NCI-H526 treated with DMSO at 0.1 percent for 48 hours (cell line): Measurements from ENCODE around the gene LRRC32.
"Not testable (repeated sequence)": the region's sequence is repeated elsewhere in the genome, so short reads cannot be mapped to it uniquely, and the experiment has no call there.

Experiments used
- DNase-seq: peaks from one replicate; lab custom pipeline; 2025; lab: John Stamatoyannopoulos, UW

The LRRC32 gene

DNA sequence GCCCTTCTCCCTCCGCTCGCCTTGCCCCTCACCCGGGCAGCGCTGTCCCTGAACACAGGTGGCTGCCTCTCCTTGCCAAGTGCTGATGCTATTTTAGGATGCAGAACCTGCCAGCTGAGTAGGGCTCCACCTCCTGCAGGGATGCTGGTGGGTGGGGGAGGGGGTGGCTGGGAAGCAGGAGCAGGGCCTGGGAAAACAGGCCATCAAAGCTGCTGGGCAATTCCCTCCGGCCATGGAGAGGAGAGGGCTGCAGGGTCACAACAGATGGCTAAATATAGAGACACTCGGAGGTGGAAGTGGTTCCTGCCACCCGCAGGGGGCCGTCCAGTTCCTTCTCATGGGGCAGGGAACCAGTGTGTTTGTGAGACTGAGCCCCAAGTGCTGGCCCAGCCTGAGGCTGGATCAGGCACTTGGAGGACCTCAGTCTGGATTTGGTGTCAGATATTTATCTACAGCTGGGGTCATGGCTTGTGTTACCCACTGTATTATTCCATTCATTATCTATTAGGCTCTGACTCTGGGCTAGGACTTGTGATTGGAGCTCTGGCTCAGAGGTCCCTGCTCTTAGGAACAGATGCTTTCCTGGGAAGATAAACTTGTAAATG lies 59.6 kb downstream of the LRRC32 start:
- DNase-seq: no peak

DNA sequence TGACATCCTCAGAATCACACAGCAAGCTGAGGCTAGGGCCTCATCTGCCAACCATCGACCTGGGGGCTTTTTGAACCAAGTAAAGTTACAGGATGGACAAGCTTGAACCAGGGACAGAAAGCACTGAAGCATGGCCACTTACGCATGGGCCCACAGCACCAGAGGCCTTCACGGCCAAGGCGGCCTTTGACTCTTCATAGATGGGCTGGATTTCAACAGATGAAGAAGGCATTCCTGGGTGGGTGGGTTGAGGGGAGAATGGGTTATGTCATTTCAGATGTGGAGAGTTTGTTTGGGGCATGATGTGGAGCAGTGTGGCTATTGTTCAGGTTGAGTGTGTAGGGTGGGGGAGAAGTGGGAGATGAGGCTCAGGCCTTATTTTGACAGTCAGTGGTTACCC lies 60.2 kb downstream of the LRRC32 start:
- DNase-seq: no peak

DNA sequence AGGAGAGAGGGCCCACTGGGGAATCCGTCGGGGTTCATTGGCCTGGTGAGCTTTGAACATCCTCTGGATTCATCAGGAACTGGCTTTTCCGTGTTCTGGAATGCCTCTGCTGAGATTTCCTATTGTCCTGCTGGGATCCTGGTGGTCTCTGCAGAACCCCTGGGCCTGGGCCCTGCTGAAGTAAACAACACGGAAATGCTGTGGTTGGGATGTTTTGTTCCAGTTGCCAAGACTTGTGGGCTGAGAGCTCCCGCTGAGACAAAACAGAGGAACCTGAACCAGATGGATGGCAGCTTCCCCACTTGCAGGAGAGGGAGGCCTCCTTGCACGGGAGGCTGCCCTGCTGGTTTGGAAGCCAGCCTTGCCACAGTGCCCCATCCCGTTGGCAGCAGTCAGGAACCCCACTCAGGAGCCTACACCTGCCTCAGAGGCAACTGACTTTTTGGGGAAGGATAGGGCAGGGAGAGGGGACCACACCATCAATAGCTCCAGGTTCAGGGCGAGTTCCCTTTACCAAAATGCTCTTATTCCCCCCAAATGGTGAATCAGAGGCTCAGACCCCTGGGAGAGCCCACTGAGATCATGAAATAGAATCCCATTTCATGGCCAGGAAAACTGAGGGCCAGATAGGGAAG lies 60.7 kb downstream of the LRRC32 start:
- no peak for DNase-seq

DNA sequence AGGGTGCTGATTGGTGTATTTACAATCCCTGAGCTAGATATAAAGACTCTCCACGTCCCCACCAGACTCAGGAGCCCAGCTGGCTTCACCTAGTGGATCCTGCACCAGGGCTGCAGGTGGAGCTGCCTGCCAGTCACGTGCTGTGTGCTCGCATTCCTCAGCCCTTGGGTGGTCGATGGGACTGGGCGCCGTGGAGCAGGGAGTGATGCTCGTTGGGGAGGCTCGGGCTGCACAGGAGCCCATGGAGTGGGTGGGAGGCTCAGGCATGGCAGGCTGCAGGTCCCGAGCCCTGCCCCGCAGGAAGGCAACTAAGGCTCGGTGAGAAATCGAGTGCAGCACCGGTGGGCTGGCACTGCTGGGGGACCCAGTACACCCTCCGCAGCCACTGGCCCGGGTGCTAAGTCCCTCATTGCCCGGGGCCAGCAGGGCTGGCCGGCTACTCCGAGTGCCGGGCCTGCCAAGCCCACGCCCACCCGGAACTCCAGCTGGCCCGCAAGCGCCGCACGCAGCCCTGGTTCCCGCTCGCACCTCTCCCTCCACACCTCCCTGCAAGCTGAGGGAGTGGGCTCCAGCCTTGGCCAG lies 61.6 kb downstream of the LRRC32 start:
- DNase-seq: not testable (repeated sequence)

DNA sequence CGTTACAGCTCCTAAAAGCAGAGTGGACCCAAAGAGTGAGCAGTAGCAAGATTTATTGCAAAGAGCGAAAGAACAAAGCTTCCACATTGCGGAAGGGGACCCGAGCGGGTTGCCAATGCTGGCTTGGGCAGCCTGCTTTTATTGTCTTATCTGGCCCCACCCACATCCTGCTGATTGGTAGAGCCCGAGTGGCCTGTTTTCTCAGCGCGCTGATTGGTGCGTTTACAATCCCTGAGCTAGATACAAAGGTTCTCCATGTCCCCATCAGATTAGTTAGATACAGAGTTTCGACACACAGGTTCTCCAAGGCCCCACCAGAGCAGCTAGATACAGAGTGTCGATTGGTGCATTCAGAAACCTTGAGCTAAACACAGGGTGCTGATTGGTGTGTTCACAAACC lies 62.3 kb downstream of the LRRC32 start:
- not testable (repeated sequence) for DNase-seq
